Activated T-helper 2 cell treated with anti-CD3 and anti-CD28 coated beads, Interferon-gamma antibody, Interleukin-2, Interleukin-4, amounts not matched to agents 10 μg/mL and 5 μg/mL and 100 μg/mL, durations not matched to agents 14 hours and 24 hours and 36 hours (primary cell): ENCODE measurements around the gene AIFM3. TPM values are rescaled to one million over a fixed set of nuclear protein-coding genes. Genes with fewer than 3 reads are reported as not detected.

Source experiments
- DNase-seq: peaks from one replicate; pipeline ENCODE4 v3.0.0; 2021; ENCODE audit warnings: low spot score
- H3K27ac Mint-ChIP-seq: one replicate; pipeline ENCODE4 v1.8.0; 2021; ENCODE audit warnings: mixed read lengths
- H3K27me3 Mint-ChIP-seq: one replicate; pipeline ENCODE4 v1.8.0; 2021; ENCODE audit warnings: low read depth, mixed read lengths
- H3K36me3 Mint-ChIP-seq: one replicate; pipeline ENCODE4 v1.8.0; 2021; ENCODE audit warnings: low read depth, mixed read lengths
- H3K4me1 Mint-ChIP-seq: one replicate; pipeline ENCODE4 v1.8.0; 2021; ENCODE audit warnings: low read depth, mixed read lengths
- H3K4me3 Mint-ChIP-seq: one replicate; pipeline ENCODE4 v1.8.0; 2021; ENCODE audit warnings: low read depth, mild to moderate bottlenecking, moderate library complexity, mixed read lengths
- H3K9me3 Mint-ChIP-seq: one replicate; pipeline ENCODE4 v1.8.0; 2021; ENCODE audit warnings: mixed read lengths
- intact Hi-C: fragments of 100-400 bp; cut with micrococcal nuclease; formaldehyde crosslinking; loops from one replicate; pipeline ENCODE4 v1.15.1; 2023
- total RNA-seq: library from RNA; stranded (reverse); gene quantifications from 2 replicates; pipeline ENCODE4 v1.2.3, GENCODE V29; 2022

The AIFM3 gene
- total RNA-seq, 1 donor from 2014 or later = 0.23 TPM

DNA sequence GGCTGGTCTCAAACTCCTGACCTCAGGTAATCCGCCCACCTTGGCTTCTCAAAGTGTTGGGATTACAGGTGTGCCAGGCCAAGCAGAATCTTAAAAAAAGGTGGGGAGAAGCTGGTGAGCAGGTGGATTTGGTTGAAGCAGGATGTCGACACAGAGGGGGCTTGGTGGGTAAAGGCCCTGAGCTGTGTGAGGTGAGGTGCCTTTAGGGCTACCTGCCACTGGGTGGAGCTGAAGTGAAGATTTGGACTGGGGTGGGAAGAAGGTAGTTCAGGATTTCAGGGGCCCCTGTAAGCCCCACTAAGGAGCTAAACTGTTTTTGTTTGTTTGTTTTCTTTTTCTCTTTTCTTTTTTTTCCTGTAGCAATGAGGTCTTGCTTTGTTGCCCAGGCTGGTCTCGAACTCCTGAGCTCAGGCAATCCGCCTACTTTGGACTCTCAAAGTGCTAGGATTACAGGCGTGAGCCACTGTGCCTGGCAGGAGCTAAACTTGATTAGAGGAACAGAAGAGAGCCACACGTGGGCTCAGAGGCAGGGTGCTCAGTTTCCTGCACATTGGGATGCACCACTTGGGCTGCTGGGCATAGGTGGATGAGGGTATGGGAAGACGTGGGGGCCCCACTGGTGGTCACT lies 53.9 kb downstream of the AIFM3 start:
- Mint-ChIP-seq H3K9me3 (no peaks in the 10 kb centered on the region), H3K36me3 (no peaks in the 10 kb centered on the region), H3K4me1 (peaks cover 10% of the 10 kb centered on the region), H3K27ac (no peak overlapping the region), H3K27me3 (no peaks in the 10 kb centered on the region), H3K4me3 (no peak overlapping the region)
- no peak for DNase-seq
- intact Hi-C loops = no loop called here

DNA sequence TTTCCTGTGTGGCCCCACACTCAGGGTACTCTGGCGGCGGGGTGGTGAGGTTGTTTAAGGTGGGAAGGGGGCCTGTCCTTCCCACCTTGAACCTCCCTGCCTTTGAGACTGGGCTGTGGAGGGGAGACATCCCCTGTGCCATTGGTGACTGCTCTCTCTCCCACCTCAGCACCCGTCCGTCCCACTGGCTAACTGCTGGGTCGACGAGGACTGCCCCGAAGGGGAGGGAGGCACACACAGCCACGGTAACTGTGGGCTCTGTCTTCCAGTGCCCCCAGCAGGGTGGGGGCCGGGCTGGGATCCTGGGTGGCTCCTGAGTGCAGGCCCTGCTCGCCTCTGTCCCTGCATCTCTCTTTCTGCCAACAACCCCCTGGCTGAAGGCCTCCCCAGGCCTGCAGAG lies 55.5 kb downstream of the AIFM3 start:
- intact Hi-C loops = no loop called here

GRCh38 chr22:21022955-21023614 lies 56.0 kb downstream of the AIFM3 start:
- no peak for DNase-seq
- Mint-ChIP-seq H3K4me1 (peaks cover 10% of the 10 kb centered on the region), H3K27me3 (no peaks in the 10 kb centered on the region), H3K4me3 (no peak overlapping the region), H3K9me3 (no peaks in the 10 kb centered on the region), H3K36me3 (no peaks in the 10 kb centered on the region), H3K27ac (no peak overlapping the region)
- intact Hi-C loops = no loop called here

More for the DNA sequence above, 55.5 kb downstream of the AIFM3 start:
- Mint-ChIP-seq H3K4me1 (peaks cover 10% of the 10 kb centered on the region), H3K27me3 (no peaks in the 10 kb centered on the region), H3K4me3 (no peak overlapping the region), H3K9me3 (no peaks in the 10 kb centered on the region), H3K27ac (no peak overlapping the region), H3K36me3 (no peaks in the 10 kb centered on the region)
- DNase-seq = no peak

GRCh38 chr22:21025266-21025665 lies 58.2 kb downstream of the AIFM3 start:
- Mint-ChIP-seq H3K4me1 (peaks cover 10% of the 10 kb centered on the region), H3K4me3 (no peak overlapping the region)

DNA sequence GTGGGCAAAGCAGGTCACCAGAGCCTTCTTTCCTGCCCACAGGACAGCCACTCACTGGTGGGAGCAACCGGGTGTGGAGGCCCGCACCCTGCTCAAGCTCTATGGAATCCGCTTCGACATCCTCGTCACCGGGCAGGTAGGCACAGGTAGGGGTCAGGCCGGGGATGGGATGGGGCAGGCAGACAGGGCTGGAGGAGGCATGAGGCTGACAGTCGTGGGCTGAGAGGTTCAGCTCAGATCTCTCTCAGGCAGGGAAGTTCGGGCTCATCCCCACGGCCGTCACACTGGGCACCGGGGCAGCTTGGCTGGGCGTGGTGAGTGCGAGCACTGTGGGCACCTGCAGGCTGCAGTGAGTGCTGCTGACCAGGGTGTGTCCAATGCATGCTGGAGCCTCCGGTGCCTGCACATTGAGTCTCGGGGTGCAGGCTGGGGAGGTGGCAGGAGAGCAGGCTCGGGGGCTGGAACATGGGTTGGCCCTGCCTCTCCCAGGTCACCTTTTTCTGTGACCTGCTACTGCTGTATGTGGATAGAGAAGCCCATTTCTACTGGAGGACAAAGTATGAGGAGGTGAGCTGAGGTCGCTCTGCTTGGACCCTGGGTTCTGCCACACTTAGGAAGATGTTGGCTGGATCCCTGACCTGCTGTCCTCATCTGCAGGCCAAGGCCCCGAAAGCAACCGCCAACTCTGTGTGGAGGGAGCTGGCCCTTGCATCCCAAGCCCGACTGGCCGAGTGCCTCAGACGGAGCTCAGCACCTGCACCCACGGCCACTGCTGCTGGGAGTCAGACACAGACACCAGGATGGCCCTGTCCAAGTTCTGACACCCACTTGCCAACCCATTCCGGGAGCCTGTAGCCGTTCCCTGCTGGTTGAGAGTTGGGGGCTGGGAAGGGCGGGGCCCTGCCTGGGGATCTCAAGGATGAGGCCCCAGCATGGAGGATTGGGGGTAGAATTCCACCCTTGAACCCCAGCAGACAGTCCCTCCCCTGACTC lies 59.0 kb downstream of the AIFM3 start:
- Mint-ChIP-seq H3K9me3 (no peaks in the 10 kb centered on the region), H3K4me3 (no peak overlapping the region), H3K27me3 (peaks cover 4% of the 10 kb centered on the region), H3K4me1 (peaks cover 10% of the 10 kb centered on the region), H3K36me3 (no peaks in the 10 kb centered on the region), H3K27ac (no peak overlapping the region)
- intact Hi-C loops = no loop called here
- no peak for DNase-seq

More at GRCh38 chr22:21025266-21025665, 58.2 kb downstream of the AIFM3 start:
- no peak for DNase-seq
- no peaks in the 10 kb centered on the region for H3K27me3 Mint-ChIP-seq
- H3K9me3 Mint-ChIP-seq = no peaks in the 10 kb centered on the region
- H3K27ac Mint-ChIP-seq = no peak overlapping the region
- H3K36me3 Mint-ChIP-seq = no peaks in the 10 kb centered on the region
- intact Hi-C loops = no loop called here

DNA sequence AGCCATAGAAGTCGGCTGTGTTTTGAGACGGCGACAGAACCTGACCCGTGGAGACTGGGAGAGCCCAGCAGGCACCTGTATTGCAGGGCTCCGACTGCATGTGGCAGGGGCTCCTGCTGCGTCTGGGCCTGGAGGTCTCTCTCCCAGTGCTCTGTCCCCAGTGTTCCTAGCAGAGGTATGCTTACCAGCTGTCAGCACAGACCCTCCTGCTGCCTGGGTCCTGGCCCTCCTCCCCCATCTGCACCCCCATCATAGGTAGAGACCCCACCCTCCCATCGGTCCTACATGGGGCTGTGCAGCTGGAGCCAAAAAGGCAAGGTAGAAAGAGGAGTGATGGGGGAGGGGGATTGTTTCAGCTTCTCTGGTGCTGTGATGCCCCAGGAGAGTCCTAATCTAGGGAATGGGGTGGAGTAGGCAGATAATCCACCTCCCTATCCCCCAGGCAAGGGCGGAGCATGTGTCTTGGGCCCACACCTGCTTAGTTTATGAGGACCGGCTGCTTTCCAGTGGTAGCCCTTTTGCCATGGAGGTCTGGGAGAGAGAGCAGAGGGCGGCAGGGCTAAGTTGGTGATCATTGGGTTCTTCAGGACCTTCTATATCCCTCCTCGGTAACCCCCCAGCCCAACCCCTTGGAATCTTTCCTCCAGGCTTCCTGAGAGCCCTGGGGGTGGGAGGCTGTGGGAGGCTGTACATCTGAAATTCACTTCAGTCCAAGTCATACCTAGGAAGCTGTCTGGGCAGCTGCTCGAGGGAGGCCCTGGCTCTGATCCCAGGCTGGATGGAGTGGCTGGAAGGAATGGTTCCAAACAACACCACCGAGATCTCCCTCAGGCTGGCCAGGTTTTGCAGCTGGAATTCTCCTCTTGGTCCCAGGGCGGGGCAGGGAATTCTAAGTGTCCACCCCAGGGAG lies 60.0 kb downstream of the AIFM3 start:
- Mint-ChIP-seq H3K9me3 (no peaks in the 10 kb centered on the region), H3K27ac (no peak overlapping the region), H3K4me1 (peaks cover 10% of the 10 kb centered on the region), H3K27me3 (peaks cover 10% of the 10 kb centered on the region), H3K36me3 (no peaks in the 10 kb centered on the region), H3K4me3 (no peak overlapping the region)
- intact Hi-C loops = no loop called here
- no peak for DNase-seq

DNA sequence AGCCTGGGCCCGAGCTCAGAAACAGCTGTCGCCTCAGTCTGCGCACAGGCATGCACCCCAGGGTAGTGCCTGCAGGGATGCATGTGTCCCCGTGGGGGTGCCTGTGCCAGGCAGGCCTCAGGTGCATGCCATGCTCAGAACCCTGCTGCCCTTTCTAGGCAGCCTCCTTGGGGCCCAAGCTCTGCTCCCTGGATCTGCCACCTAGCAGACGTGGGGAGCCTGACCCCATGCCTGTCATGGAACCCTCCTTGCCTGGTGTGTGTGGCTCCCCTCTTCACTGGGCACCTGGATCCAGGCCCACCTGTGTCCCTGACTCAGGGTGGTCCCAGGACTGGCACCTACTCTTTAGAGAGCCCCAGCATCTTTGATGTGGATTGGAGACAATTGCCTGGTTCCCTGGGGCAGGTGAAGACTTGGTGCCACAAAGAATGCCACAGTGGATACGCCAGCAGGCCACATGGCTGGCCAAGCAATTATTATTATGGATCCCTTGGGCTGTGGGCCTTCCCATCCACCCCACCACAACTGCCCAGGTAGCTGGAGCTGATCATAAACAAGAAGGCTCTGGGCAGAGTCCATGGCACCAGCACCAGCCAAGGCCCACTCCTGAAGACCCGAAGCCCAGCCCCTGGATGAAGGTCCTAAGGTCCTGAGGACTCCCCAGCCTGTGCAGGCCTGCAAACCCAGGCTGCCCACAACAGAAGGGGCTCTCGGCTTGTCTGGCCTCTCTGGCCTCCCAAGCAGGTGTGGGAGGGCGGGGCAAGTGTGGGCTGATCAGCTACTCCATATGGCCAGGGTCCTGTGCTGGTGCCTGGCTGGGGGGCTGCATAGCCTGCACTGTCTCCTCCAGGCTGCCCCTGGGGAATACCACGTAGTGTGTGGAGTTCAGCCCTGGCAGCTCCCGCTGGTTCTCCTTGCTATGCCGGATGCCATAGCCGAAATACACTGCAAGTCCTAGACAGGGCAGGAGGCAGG lies 61.5 kb downstream of the AIFM3 start:
- Mint-ChIP-seq H3K4me3 (no peak overlapping the region), H3K36me3 (no peaks in the 10 kb centered on the region), H3K27me3 (peaks cover 17% of the 10 kb centered on the region), H3K27ac (no peak overlapping the region), H3K4me1 (peaks cover 10% of the 10 kb centered on the region), H3K9me3 (no peaks in the 10 kb centered on the region)
- DNase-seq = no peak
- intact Hi-C loops = no loop called here

- Mint-ChIP-seq H3K36me3 (no peaks in the 10 kb centered on the region), H3K9me3 (no peaks in the 10 kb centered on the region), H3K4me1 (peaks cover 10% of the 10 kb centered on the region), H3K27me3 (peaks cover 22% of the 10 kb centered on the region), H3K4me3 (no peak overlapping the region), H3K27ac (no peak overlapping the region)
- no peak for DNase-seq
- intact Hi-C loops = no loop called here
Measured at GRCh38 chr22:21029486-21030025, 62.5 kb downstream of the AIFM3 start.

DNA sequence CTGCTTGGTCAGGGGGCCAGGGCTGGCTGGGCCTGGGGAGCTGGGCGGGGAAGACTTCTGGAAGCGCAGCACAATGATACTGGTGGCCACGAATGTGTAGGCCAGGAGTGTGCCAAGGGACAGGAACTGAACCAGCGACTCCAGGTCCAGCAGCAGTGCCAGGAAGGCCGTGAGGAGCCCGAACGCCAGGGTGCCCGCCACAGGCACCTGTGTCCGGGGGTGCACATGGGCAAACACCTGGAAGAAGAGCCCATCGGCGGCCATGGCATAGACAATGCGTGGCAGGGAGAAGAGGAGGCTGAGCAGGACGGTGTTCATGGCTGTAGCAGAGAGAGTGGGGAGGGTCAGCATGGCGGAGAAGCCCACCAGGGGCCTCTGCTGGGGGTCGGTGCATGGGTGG lies 63.0 kb downstream of the AIFM3 start:
- intact Hi-C loops = no loop called here
- Mint-ChIP-seq H3K27ac (no peak overlapping the region), H3K27me3 (peaks cover 22% of the 10 kb centered on the region), H3K4me3 (no peak overlapping the region), H3K9me3 (no peaks in the 10 kb centered on the region), H3K36me3 (no peaks in the 10 kb centered on the region), H3K4me1 (peaks cover 8% of the 10 kb centered on the region)
- DNase-seq = no peak
